HG03139 (cell line): ENCODE measurements around the gene SARS1.
"Not testable (repeated sequence)": the region's sequence is repeated elsewhere in the genome, so short reads cannot be mapped to it uniquely, and the experiment has no call there.

Experiments used
- ATAC-seq: cut with Tn5 transposase; IDR thresholded peaks from one replicate; pipeline ENCODE4 v1.9.1; 2021; ENCODE audit not compliant: unreplicated experiment

The SARS1 gene, protein sequence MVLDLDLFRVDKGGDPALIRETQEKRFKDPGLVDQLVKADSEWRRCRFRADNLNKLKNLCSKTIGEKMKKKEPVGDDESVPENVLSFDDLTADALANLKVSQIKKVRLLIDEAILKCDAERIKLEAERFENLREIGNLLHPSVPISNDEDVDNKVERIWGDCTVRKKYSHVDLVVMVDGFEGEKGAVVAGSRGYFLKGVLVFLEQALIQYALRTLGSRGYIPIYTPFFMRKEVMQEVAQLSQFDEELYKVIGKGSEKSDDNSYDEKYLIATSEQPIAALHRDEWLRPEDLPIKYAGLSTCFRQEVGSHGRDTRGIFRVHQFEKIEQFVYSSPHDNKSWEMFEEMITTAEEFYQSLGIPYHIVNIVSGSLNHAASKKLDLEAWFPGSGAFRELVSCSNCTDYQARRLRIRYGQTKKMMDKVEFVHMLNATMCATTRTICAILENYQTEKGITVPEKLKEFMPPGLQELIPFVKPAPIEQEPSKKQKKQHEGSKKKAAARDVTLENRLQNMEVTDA

DNA sequence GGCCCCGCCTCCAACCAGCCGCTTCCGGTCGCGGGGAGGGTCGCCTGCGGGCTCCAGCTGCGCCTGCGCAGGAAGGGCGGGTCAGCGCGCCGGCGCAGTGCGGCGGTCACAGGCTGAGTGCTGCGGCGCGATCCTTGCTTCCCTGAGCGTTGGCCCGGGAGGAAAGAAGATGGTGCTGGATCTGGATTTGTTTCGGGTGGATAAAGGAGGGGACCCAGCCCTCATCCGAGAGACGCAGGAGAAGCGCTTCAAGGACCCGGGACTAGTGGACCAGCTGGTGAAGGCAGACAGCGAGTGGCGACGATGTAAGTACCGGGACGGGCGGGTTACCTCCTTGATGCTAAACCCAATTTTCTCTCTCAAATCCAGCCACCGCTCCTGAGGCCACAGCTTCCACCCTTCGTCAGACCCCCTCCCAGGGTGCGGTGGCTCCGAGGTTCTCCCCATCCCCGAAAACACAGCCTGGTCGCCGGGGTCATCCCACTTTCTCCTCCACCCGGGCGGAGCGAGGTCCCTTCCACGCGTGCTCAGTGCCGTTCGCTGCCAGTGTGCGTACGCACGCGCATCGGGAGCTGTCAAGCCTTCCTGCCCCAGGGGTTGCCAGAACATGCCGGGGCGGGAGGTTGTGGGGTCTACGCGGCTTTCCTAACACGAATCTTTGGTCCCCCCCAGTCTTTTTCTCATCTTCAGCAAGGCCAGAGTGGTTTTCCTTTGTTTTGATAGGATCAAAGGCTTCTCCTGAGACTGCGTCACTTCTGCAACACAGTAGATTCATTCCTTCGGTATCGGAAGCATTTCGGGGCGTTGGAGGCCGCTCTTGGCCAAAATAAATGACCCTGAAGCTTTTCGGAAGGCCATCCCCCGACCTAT, at the start of gene SARS1:
SARS1 (plus strand) TSS at position 95 of the 870 bp plus-strand sequence; CDS start at position 170, 75 bp downstream.
- peak; percentile 83 for ATAC-seq

GRCh38 chr1:109164538-109164937, 49.2 kb upstream of the SARS1 start:
- no peak for ATAC-seq

- ATAC-seq, result peak; percentile 54
Measured at GRCh38 chr1:109167001-109167506, 46.7 kb upstream of the SARS1 start.

GRCh38 chr1:109170035-109170764, 43.5 kb upstream of the SARS1 start:
- ATAC-seq, result no peak

DNA sequence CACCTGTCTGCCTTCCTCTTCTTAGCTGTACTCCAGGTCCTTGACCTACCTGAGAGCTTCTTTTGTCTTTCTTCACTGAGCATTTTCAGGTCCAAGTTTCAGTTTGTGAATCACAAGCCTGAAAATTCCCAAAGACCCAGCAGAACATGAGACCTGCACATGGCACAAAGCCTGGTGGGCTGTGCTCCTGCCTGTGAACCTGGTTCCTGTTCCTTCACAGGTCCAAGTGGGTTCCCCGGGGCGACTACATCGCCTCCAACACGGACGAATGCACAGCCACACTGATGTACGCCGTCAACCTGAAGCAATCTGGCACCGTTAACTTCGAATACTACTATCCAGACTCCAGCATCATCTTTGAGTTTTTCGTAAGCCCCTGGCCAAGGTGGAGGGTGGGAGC, 42.1 kb upstream of the SARS1 start:
- no peak for ATAC-seq

GRCh38 chr1:109176349-109176748, 37.4 kb upstream of the SARS1 start:
- not testable (repeated sequence) for ATAC-seq

DNA sequence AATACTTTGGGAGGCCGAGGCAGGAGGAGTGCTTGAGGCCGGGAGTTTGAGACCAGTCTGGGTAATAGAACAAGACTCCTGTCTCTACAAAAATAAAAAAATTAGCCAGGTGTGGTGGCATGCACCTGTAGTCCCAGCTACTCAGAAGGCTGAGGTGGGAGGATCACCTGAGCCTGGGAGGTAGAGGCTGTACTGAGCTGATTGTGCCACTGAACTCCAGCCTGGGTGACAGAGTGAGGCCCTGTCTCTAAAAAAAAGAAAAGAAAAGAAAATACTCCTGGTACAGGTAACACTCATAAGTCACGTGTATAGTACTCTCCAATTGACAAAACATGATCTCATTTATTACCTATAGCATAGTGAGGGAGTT, 33.0 kb upstream of the SARS1 start:
- ATAC-seq, result not testable (repeated sequence)

DNA sequence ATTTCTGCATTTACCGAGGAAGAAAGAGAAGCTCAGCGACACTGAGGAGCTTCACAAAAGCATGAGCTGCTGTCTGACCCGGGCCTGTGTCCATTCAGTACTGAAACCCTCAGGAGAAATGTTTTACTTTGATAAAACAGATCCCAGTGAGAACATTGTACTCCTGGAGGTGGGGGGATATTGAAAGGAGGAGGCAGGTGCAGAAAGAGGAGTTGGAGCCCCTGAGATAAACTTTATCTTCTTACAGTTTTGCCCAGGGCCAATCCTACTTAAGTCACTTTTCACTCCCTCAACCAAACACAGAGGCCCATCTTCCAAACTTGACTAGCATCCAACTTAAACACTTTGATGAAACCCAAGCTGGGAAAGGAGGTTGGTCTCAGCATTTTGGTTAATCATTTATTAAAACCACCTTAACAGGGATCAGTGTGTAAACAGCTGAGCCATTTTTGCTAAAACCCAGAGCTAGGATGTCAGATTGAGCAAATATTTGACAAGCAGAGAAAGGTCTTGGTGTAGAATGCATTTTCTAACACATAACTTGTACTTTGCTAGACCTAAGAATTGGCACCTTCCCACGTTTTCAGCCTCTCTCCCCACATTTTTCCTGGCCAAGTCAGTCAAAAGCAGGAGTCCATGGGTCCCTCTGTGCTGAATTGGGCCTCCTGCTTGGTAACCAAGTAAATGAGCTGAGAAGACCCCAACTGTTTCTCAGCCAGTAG, 32.5 kb upstream of the SARS1 start:
- no peak for ATAC-seq

DNA sequence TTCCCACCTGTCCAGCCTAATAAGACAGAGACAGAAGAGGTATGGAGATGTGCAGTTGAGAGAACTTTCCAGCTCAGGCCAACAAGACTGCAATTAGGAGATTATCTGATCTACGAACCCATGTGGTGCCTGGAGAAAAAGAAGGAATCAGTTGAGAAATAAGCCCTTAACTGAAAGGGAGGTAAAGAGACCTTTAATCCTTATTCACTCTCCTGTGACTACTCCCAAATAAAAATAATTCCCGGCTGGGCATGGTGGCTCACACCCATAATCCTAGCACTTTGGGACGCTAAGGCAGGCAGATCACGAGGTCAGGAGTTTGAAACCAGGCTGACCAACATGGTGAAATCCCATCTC, 31.9 kb upstream of the SARS1 start:
- no peak for ATAC-seq

DNA sequence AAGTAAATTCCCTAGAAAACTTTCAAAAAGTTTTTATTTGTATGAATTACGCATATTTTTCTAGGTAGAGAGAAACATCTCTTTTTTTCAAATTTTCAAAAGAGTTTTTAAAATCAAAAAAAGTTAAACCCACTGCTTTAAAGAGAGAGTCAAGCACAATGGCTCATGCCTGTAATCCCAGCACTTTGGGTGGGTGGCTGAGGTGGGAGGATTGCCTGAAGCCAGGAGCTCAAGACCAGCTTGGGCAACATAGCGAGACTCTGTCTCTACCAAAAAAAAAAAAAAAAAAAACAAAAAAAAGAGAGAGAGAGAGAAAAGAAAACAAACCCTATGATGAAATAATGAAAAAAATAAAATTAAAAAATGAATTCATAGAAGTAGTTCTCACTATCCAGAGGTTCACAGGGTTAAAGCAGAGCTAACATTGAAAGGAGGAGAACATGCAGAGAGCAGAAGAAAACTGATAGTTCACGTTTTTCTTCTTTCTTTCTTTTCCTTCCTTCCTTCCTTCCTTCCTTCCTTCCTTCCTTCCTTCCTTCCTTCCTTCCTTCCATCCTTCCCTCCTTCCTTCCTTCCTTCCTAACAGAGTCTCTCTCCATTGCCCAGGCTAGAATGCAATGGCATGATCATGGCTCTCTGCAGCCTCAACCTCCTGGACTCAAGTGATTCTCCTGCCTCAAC, 30.5 kb upstream of the SARS1 start:
- no peak for ATAC-seq

DNA sequence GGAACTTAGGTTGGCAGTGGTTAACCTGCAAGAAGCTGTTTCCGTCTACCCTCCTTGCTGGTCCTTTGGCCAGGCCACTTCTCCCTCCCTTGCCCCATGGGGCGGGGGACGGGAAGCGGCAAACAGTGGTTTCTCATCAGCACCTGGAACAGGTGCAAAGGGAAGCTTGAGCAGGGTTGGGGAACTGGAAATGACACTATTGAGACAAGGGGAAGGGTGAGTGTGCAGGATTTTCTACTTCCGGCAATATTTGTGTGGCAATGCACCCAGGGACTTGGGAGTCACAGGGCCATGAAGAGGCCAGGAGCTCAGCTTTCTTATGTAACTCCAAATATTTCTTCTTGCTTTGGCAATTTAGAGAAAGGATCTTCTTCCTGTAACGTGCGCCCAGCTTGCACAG, 29.0 kb upstream of the SARS1 start:
- no peak for ATAC-seq

DNA sequence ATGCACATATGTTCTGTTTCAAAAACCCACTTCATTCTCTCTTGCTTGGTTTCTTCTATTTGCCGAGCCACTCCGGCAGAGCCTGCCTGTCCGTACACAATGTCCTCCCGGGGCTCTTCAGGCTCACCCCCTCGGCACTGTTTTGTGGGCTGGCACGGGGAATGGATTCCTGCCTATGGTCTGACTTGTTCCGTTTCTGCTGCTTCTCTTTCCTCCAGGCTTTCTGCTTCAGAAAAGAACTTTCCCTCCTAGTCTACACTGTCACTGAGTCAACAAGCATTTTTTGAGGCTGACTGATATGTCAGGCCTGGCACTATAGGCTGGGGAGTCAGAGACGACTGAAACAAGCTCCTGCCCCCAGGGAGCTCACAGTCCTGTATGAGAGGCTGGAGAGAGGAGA, 28.4 kb upstream of the SARS1 start:
- no peak for ATAC-seq

DNA sequence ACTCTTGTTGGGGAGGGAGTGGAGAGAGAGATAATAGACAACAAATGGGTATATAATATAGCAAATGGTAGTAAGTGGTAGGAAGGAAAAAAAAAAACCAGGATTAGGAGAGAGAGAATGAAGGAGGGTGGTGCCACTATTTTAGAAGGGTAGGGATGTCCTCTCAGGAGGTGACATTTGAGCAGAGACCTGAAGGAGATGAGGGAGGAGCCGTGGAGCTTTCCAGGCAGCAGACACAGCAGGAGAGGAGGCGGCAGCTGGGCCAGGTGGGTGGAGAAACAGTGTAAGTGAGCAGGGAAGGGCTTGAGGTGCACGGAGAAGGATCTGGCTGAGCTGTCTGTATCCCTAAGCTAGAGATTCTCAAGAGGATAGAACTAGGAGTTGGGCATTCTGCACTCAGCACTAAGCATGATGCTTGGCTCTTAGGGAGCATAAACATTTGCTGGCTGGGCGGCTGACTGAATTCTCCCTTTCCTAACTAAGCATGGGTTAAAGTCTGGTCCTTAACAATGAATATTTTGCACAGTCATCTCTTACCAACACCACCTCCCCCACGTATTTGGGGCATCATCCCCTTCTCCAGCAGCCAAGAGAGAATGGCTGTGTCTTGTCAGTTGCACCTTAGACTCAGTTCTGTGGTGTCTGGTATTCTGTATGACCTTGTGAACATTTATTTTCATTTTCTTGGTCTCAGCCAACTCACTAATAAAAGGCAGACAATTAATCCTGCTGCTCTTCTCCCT, 27.6 kb upstream of the SARS1 start:
- no peak for ATAC-seq

GRCh38 chr1:109186733-109187086, 27.0 kb upstream of the SARS1 start:
- no peak for ATAC-seq

GRCh38 chr1:109187127-109187526, 26.6 kb upstream of the SARS1 start:
- no peak for ATAC-seq

GRCh38 chr1:109188200-109188599, 25.5 kb upstream of the SARS1 start:
- ATAC-seq, result no peak

- ATAC-seq, result no peak
Measured at GRCh38 chr1:109188781-109189180, 24.9 kb upstream of the SARS1 start.

- no peak for ATAC-seq
Measured at GRCh38 chr1:109190189-109190588, 23.5 kb upstream of the SARS1 start.

- no peak for ATAC-seq
Measured at GRCh38 chr1:109191377-109191776, 22.3 kb upstream of the SARS1 start.
